Neural cell (in vitro differentiated cells): Measurements from ENCODE around the gene RNLS. TPM values are rescaled to one million over a fixed set of nuclear protein-coding genes. Genes with fewer than 3 reads are reported as not detected.

Source experiments
- H2AFZ ChIP-seq: fragments of 200-600, 300-800 bp; sonication (generic), shearing (Covaris generic); 2 replicates; pipeline ENCODE4 v1.6.0; 2014; ENCODE audit warnings: low read depth, mild to moderate bottlenecking, antibody characterized with exemption, low read length, moderate library complexity
- H3F3A ChIP-seq: fragments of 200-600 bp; shearing (Covaris generic); 2 replicates; pipeline ENCODE4 v1.6.1; 2016; ENCODE audit warnings: mild to moderate bottlenecking, moderate library complexity, mixed read lengths, antibody characterized with exemption, low read length; ENCODE audit not compliant: insufficient read depth, poor library complexity, severe bottlenecking
- H3K27ac ChIP-seq: fragments of 200-600, 300-800 bp; sonication (generic), shearing (Covaris generic); 2 replicates; pipeline ENCODE4 v1.5.1; 2014; ENCODE audit warnings: mild to moderate bottlenecking, low read length, moderate library complexity
- H3K27me3 ChIP-seq: fragments of 300-800, 200-600 bp; sonication (generic), shearing (Covaris generic); 2 replicates; pipeline ENCODE4 v1.6.0; 2014; ENCODE audit warnings: mild to moderate bottlenecking, low read depth, low read length, moderate library complexity; ENCODE audit not compliant: insufficient read depth
- H3K36me3 ChIP-seq: fragments of 300-800, 200-600 bp; sonication (generic), shearing (Covaris generic); 2 replicates; pipeline ENCODE4 v1.5.1; 2014; ENCODE audit warnings: mild to moderate bottlenecking, antibody characterized with exemption, low read length, moderate library complexity; ENCODE audit not compliant: insufficient read depth
- H3K4me2 ChIP-seq: fragments of 300-800, 200-600 bp; sonication (generic), shearing (Covaris generic); 2 replicates; pipeline ENCODE4 v1.6.0; 2014; ENCODE audit warnings: mild to moderate bottlenecking, low read length
- H3K4me3 ChIP-seq: fragments of 300-800, 200-600 bp; sonication (generic), shearing (Covaris generic); 2 replicates; pipeline ENCODE4 v1.5.1; 2014; ENCODE audit warnings: mild to moderate bottlenecking, low read length, moderate library complexity
- H3K79me2 ChIP-seq: fragments of 200-600 bp; shearing (Covaris generic); replicated peaks from 2 replicates; pipeline ENCODE4 v1.6.0; 2014; ENCODE audit warnings: mild to moderate bottlenecking, low read length, moderate library complexity; ENCODE audit not compliant: insufficient read depth
- H3K9ac ChIP-seq: fragments of 300-800, 200-600 bp; sonication (generic), shearing (Covaris generic); 2 replicates; pipeline ENCODE4 v1.6.1; 2016; ENCODE audit warnings: mild to moderate bottlenecking, low read length, mixed read lengths
- H3K9me2 ChIP-seq: fragments of 200-600 bp; shearing (Covaris generic); 2 replicates; pipeline ENCODE4 v1.6.1; 2016; ENCODE audit warnings: mild to moderate bottlenecking, low read length, mixed read lengths; ENCODE audit not compliant: insufficient read depth
- H3K9me3 ChIP-seq: fragments of 200-600, 300-800 bp; sonication (generic), shearing (Covaris generic); 2 replicates; pipeline ENCODE4 v1.6.1; 2016; ENCODE audit warnings: mild to moderate bottlenecking, mixed run types, low read length, moderate library complexity, mixed read lengths
- H4K20me1 ChIP-seq: fragments of 200-600 bp; shearing (Covaris generic); 2 replicates; pipeline ENCODE4 v1.6.1; 2016; ENCODE audit warnings: mild to moderate bottlenecking, mixed run types; ENCODE audit not compliant: insufficient read depth
- EP300 ChIP-seq: fragments of 450-650 bp; conservative IDR thresholded peaks from 2 replicates; pipeline ENCODE4 v1.6.1; 2014; ENCODE audit warnings: antibody characterized with exemption, mild to moderate bottlenecking, moderate library complexity; ENCODE audit not compliant: poor library complexity, severe bottlenecking
- EZH2 ChIP-seq: fragments of 200-600, 300-800 bp; shearing (Covaris generic), sonication (generic); IDR thresholded peaks from 2 replicates; pipeline ENCODE4 v1.6.1; 2014; ENCODE audit warnings: antibody characterized with exemption, low read length, borderline replicate concordance, mild to moderate bottlenecking; ENCODE audit not compliant: insufficient read depth, poor library complexity, severe bottlenecking
- MXI1 ChIP-seq: fragments of 450-650 bp; conservative IDR thresholded peaks from 2 replicates; pipeline ENCODE4 v1.6.1; 2014; ENCODE audit warnings: antibody characterized with exemption, mild to moderate bottlenecking; ENCODE audit not compliant: poor library complexity, severe bottlenecking
- POLR2AphosphoS5 ChIP-seq: IDR thresholded peaks from 2 replicates; pipeline ENCODE4 v1.6.1; 2012
- RAD21 ChIP-seq: fragments of 450-650 bp; conservative IDR thresholded peaks from 2 replicates; pipeline ENCODE4 v1.6.1; 2014; ENCODE audit warnings: antibody characterized with exemption, mild to moderate bottlenecking, moderate library complexity
- SMC3 ChIP-seq: fragments of 450-650 bp; conservative IDR thresholded peaks from 2 replicates; pipeline ENCODE4 v1.6.1; 2014; ENCODE audit warnings: antibody characterized with exemption, mild to moderate bottlenecking, moderate library complexity; ENCODE audit not compliant: poor library complexity
- TAF1 ChIP-seq: IDR thresholded peaks from 2 replicates; pipeline ENCODE4 v1.6.1; 2012; ENCODE audit warnings: low read depth
- polyA plus RNA-seq: library from polyadenylated mRNA; depleted of rRNA; stranded (reverse); fragments of >200 nt; gene quantifications from 2 replicates; pipeline ENCODE4 v1.2.3, GENCODE V29; 2014
- TF ChIP-seq, protein P1 (sequence below): fragments of 450-650 bp; IDR thresholded peaks from 2 replicates; pipeline ENCODE4 v1.5.1; 2014; ENCODE audit warnings: antibody characterized with exemption, mild to moderate bottlenecking, moderate library complexity; ENCODE audit not compliant: poor library complexity, severe bottlenecking
- TF ChIP-seq, protein P2 (sequence below): IDR thresholded peaks from 2 replicates; pipeline ENCODE4 v1.6.1; 2012; ENCODE audit warnings: borderline replicate concordance

RNLS gene
- polyA plus RNA-seq, 1 donor from 2014 or later: 0.20 TPM

DNA sequence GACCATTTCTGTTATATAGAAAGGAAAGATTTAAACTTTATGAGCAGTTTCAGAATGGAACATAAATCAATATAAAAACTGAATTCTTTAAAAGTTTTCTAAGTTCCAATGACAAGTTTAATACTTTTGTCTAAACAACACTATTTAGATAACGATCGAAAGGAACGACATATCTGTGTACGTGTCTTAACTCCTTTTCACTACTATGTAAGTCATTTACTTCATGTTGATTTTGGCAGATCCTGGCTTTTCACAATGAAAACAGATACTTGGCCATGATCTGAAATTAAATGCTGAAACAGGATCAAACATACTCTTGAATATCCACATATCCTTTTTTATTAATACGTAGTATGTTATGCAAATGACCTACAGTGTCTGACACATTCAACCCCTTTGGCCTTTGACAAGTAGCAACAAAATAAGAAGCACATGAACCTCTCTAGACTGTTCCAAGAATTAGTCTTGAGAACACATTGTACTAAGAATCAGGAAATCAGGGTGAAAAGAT lies 41.9 kb downstream of the RNLS start:
- H3K27ac ChIP-seq: no peak overlapping the region
- TF ChIP-seq TAF1: no peak
- TF ChIP-seq RAD21: no peak
- TF ChIP-seq EZH2: no peak
- TF ChIP-seq MXI1: no peak
- TF ChIP-seq, protein P1, sequence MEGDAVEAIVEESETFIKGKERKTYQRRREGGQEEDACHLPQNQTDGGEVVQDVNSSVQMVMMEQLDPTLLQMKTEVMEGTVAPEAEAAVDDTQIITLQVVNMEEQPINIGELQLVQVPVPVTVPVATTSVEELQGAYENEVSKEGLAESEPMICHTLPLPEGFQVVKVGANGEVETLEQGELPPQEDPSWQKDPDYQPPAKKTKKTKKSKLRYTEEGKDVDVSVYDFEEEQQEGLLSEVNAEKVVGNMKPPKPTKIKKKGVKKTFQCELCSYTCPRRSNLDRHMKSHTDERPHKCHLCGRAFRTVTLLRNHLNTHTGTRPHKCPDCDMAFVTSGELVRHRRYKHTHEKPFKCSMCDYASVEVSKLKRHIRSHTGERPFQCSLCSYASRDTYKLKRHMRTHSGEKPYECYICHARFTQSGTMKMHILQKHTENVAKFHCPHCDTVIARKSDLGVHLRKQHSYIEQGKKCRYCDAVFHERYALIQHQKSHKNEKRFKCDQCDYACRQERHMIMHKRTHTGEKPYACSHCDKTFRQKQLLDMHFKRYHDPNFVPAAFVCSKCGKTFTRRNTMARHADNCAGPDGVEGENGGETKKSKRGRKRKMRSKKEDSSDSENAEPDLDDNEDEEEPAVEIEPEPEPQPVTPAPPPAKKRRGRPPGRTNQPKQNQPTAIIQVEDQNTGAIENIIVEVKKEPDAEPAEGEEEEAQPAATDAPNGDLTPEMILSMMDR: no peak
- no peak for TF ChIP-seq SMC3
- TF ChIP-seq EP300: no peak
- TF ChIP-seq, protein P2, sequence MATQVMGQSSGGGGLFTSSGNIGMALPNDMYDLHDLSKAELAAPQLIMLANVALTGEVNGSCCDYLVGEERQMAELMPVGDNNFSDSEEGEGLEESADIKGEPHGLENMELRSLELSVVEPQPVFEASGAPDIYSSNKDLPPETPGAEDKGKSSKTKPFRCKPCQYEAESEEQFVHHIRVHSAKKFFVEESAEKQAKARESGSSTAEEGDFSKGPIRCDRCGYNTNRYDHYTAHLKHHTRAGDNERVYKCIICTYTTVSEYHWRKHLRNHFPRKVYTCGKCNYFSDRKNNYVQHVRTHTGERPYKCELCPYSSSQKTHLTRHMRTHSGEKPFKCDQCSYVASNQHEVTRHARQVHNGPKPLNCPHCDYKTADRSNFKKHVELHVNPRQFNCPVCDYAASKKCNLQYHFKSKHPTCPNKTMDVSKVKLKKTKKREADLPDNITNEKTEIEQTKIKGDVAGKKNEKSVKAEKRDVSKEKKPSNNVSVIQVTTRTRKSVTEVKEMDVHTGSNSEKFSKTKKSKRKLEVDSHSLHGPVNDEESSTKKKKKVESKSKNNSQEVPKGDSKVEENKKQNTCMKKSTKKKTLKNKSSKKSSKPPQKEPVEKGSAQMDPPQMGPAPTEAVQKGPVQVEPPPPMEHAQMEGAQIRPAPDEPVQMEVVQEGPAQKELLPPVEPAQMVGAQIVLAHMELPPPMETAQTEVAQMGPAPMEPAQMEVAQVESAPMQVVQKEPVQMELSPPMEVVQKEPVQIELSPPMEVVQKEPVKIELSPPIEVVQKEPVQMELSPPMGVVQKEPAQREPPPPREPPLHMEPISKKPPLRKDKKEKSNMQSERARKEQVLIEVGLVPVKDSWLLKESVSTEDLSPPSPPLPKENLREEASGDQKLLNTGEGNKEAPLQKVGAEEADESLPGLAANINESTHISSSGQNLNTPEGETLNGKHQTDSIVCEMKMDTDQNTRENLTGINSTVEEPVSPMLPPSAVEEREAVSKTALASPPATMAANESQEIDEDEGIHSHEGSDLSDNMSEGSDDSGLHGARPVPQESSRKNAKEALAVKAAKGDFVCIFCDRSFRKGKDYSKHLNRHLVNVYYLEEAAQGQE: no peak
- TF ChIP-seq POLR2AphosphoS5: no peak
- no peaks in the 10 kb centered on the region for H3K9me3 ChIP-seq
- no peaks in the 10 kb centered on the region for H3K79me2 ChIP-seq
- H2AFZ ChIP-seq: no peak overlapping the region
- no peaks in the 10 kb centered on the region for H3K27me3 ChIP-seq
- no peaks in the 10 kb centered on the region for H3K9me2 ChIP-seq
- no peaks in the 10 kb centered on the region for H4K20me1 ChIP-seq
- no peak overlapping the region for H3K4me3 ChIP-seq
- H3K4me2 ChIP-seq: no peak overlapping the region
- no peaks in the 10 kb centered on the region for H3K36me3 ChIP-seq
- H3F3A ChIP-seq: no peaks in the 10 kb centered on the region
- no peak overlapping the region for H3K9ac ChIP-seq

DNA sequence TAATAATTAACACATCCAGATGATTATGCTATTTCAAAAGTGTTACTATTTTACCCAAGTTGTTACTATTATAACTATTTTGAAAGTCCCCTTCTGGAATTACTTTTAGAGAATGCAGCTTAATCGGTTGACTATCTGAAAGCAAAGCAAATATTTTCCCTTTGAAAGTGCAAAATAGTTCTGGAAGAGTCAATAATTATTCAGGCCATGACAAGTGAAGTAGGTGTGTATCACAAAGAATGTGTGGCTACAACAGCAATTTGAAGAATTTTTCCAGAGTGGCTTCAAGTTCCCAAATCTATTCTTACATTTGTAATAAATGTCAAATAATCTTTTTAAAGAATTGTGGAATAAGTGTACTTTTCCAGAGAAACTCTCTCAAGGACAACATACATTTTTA lies 42.8 kb downstream of the RNLS start:
- Histone ChIP-seq H2AFZ (no peak overlapping the region), H4K20me1 (no peaks in the 10 kb centered on the region), H3K9me2 (no peaks in the 10 kb centered on the region), H3K9me3 (no peaks in the 10 kb centered on the region), H3K4me3 (no peak overlapping the region), H3K79me2 (no peaks in the 10 kb centered on the region), H3K27me3 (no peaks in the 10 kb centered on the region), H3K27ac (no peak overlapping the region), H3K36me3 (no peaks in the 10 kb centered on the region), H3K4me2 (no peak overlapping the region), H3F3A (no peaks in the 10 kb centered on the region), H3K9ac (no peak overlapping the region)
- no peak for TF ChIP-seq EZH2
- TF ChIP-seq MXI1: no peak
- TF ChIP-seq SMC3: no peak
- no peak for TF ChIP-seq EP300
